ENCODE measurements around the gene RIC1. TPM values are rescaled to one million over a fixed set of nuclear protein-coding genes. Genes with fewer than 3 reads are reported as not detected.
"Not testable (repeated sequence)": the region's sequence is repeated elsewhere in the genome, so short reads cannot be mapped to it uniquely, and the experiment has no call there.

RIC1 gene
- polyA plus RNA-seq, 3 donors from 2014 or later, result 4.9 to 6.3 (median 5.2) TPM

DNA sequence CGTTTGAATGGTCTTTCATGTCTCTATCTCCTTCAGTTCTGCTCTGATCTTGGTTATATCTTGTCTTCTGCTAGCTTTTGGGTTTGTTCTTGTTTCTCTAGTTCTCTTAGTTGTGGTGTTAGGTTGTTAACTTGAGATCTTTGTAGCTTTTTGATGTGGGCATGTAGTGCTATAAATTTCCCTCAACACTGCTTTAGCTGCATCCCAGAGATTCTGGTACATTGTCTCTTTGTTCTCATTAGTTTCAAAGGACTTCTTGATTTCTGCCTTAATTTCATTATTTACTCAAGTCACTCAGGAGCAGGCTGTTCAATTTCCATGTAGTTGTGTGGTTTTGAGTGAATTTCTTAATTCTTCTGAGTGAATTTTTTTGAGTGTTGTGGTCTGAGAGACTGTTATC lies 33.9 kb downstream of the RIC1 start:
- not testable (repeated sequence) for H3K27me3 Mint-ChIP-seq (ENCODE audit: low read depth in 3 of 3); H3K4me3 Mint-ChIP-seq; DNase-seq; H3K27ac Mint-ChIP-seq
- Mint-ChIP-seq H3K36me3 (peaks cover 28 to 49% (median 47%) of the 10 kb centered on the region in 3 donors), H3K4me1 (peaks cover 40 to 57% of the 10 kb centered on the region in 2 donors), H3K9me3 (peaks cover 10 to 25% (median 11%) of the 10 kb centered on the region in 6 donors)

GRCh38 chr9:5665059-5665458 lies 36.2 kb downstream of the RIC1 start:
- Mint-ChIP-seq H3K36me3 (peaks cover 24 to 53% (median 42%) of the 10 kb centered on the region in 3 donors), H3K4me3 (no peak overlapping the region), H3K9me3 (peaks cover 10 to 25% (median 11%) of the 10 kb centered on the region in 6 donors), H3K27me3 (ENCODE audit: low read depth in 3 of 3) (peaks cover 0 to 2% (median 0%) of the 10 kb centered on the region in 3 donors), H3K27ac (peak overlapping the region in 4 of 6 donors; percentile 7 to 53 (median 22)), H3K4me1 (peaks cover 41 to 77% of the 10 kb centered on the region in 2 donors)
- no peak for DNase-seq

GRCh38 chr9:5667391-5667790 lies 38.5 kb downstream of the RIC1 start:
- no peak overlapping the region for H3K27ac Mint-ChIP-seq
- peaks cover 42 to 78% of the 10 kb centered on the region in 2 donors for H3K4me1 Mint-ChIP-seq
- DNase-seq, result no peak
- peaks cover 8 to 18% (median 10%) of the 10 kb centered on the region in 6 donors for H3K9me3 Mint-ChIP-seq
- no peak overlapping the region for H3K4me3 Mint-ChIP-seq
- peaks cover 0 to 2% (median 0%) of the 10 kb centered on the region in 3 donors for H3K27me3 Mint-ChIP-seq (ENCODE audit: low read depth in 3 of 3)
- peaks cover 12 to 32% (median 22%) of the 10 kb centered on the region in 3 donors for H3K36me3 Mint-ChIP-seq

DNA sequence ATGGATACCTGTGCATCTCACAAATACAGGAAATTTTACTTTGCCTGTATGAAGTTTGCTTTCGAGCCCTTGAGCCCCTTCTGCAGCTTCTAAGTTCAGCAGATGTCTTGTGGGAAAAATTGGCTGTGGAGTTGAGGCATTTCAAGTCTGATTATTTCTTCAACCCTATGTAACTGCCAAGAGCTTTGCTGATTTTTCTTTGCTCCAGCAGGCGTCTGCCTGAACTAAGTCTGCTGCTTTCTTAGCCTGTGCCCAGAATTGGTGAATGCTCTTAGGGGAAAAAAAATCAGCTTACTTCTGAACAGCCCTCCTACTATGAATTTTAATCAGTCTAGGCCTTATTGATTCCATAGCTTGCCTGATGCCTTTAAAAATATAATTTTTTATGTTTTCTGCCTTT lies 41.2 kb downstream of the RIC1 start:
- no peak for DNase-seq
- Mint-ChIP-seq H3K9me3 (peaks cover 0 to 2% (median 0%) of the 10 kb centered on the region in 6 donors), H3K4me1 (peaks cover 32 to 61% of the 10 kb centered on the region in 2 donors), H3K27ac (no peak overlapping the region), H3K4me3 (no peak overlapping the region), H3K36me3 (peaks cover 0 to 13% (median 4%) of the 10 kb centered on the region in 3 donors), H3K27me3 (ENCODE audit: low read depth in 3 of 3) (no peaks in the 10 kb centered on the region)

GRCh38 chr9:5671711-5672353 lies 42.9 kb downstream of the RIC1 start:
- H3K4me1 Mint-ChIP-seq, result peaks cover 15 to 44% of the 10 kb centered on the region in 2 donors
- H3K27ac Mint-ChIP-seq, result no peak overlapping the region
- DNase-seq, result peak in 1 of 3 donors; percentile 11
- H3K9me3 Mint-ChIP-seq, result peaks cover 0 to 1% (median 0%) of the 10 kb centered on the region in 6 donors
- no peak overlapping the region for H3K4me3 Mint-ChIP-seq
- H3K27me3 Mint-ChIP-seq (ENCODE audit: low read depth in 3 of 3), result peaks cover 0 to 2% (median 0%) of the 10 kb centered on the region in 3 donors
- peaks cover 0 to 8% (median 4%) of the 10 kb centered on the region in 3 donors for H3K36me3 Mint-ChIP-seq

DNA sequence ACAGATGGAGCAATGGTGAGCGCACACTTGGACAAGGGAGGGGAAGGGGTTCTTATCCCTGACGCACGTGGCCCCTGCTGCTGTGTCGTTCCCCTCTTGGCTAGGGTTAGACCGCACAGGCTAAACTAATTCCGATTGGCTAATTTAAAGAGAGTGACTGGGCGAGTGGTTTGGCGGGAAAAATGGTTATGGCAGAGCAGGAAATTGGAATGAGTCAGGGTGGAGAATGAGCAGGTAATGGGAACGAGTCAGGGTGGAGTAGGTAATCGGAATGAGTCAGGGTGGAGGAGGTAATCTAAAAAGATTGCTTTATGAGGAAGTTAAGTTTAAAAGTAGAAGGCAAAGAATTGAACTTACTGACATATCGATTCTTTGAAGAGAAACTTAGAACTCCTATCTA lies 46.1 kb downstream of the RIC1 start:
- H3K4me1 Mint-ChIP-seq, result peaks cover 8 to 14% of the 10 kb centered on the region in 2 donors
- not testable (repeated sequence) for H3K4me3 Mint-ChIP-seq; H3K27ac Mint-ChIP-seq; H3K27me3 Mint-ChIP-seq (ENCODE audit: low read depth in 3 of 3); DNase-seq; H3K9me3 Mint-ChIP-seq; H3K36me3 Mint-ChIP-seq

DNA sequence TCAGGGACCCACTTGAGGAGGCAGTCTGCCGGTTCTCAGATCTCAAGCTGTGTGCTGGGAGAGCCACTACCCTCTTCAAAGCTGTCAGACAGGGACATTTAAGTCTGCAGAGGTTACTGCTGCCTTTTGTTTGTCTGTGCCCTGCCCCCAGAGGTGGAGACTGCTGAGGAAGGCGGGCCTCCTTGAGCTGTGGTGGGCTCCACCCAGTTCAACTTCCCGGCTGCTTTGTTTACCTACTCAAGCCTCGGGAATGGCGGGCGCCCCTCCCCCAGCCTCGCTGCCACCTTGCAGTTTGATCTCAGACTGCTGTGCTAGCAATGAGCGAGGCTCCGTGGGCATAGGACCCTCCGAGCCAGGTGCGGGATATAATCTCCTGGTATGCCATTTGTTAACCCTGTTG lies 54.7 kb downstream of the RIC1 start:
- not testable (repeated sequence) for H3K4me3 Mint-ChIP-seq; H3K27me3 Mint-ChIP-seq (ENCODE audit: low read depth in 3 of 3); DNase-seq; H3K27ac Mint-ChIP-seq
- H3K9me3 Mint-ChIP-seq, result peaks cover 0 to 10% (median 6%) of the 10 kb centered on the region in 6 donors
- peaks cover 15 to 40% of the 10 kb centered on the region in 2 donors for H3K4me1 Mint-ChIP-seq
- peaks cover 12 to 19% (median 14%) of the 10 kb centered on the region in 3 donors for H3K36me3 Mint-ChIP-seq

DNA sequence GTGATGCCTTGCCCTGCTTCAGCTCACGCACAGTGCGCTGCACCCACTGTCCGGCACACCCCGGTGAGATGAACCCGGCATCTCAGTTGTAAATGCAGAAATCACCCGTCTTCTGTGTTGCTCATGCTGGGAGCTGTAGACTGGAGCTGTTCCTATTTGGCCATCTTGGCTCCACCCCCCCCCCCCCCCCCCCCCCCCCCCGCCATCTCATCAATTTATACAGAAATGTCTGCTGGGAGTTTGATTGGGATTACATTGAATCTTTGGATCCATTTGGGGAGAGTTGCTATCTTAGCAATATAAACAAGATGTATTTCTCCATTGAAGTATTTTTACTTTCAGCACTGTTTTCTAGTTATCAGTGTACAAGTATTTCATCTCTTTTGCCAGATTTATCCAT lies 55.2 kb downstream of the RIC1 start:
- H3K9me3 Mint-ChIP-seq, result peaks cover 0 to 10% (median 6%) of the 10 kb centered on the region in 6 donors
- no peak overlapping the region for H3K4me3 Mint-ChIP-seq
- H3K27ac Mint-ChIP-seq, result peak overlapping the region in 1 of 6 donors; percentile 29
- peaks cover 15 to 40% of the 10 kb centered on the region in 2 donors for H3K4me1 Mint-ChIP-seq
- peaks cover 12 to 19% (median 14%) of the 10 kb centered on the region in 3 donors for H3K36me3 Mint-ChIP-seq
- H3K27me3 Mint-ChIP-seq (ENCODE audit: low read depth in 3 of 3), result peaks cover 0 to 4% (median 0%) of the 10 kb centered on the region in 3 donors
- no peak for DNase-seq

- no peak overlapping the region for H3K4me3 Mint-ChIP-seq
- peaks cover 6 to 24% of the 10 kb centered on the region in 2 donors for H3K4me1 Mint-ChIP-seq
- peaks cover 0 to 2% (median 0%) of the 10 kb centered on the region in 3 donors for H3K27me3 Mint-ChIP-seq (ENCODE audit: low read depth in 3 of 3)
- H3K9me3 Mint-ChIP-seq, result peaks cover 0 to 7% (median 1%) of the 10 kb centered on the region in 6 donors
- H3K36me3 Mint-ChIP-seq, result peaks cover 9 to 10% (median 9%) of the 10 kb centered on the region in 3 donors
- DNase-seq, result no peak
- no peak overlapping the region for H3K27ac Mint-ChIP-seq
Measured at GRCh38 chr9:5688109-5688508, 59.2 kb downstream of the RIC1 start.

GRCh38 chr9:5690278-5690677 lies 61.4 kb downstream of the RIC1 start:
- Mint-ChIP-seq H3K4me1 (peaks cover 6 to 24% of the 10 kb centered on the region in 2 donors), H3K4me3 (no peak overlapping the region), H3K27ac (no peak overlapping the region), H3K27me3 (ENCODE audit: low read depth in 3 of 3) (no peaks in the 10 kb centered on the region), H3K9me3 (peaks cover 0 to 4% (median 0%) of the 10 kb centered on the region in 6 donors), H3K36me3 (peaks cover 0 to 7% (median 4%) of the 10 kb centered on the region in 3 donors)
- DNase-seq, result no peak

DNA sequence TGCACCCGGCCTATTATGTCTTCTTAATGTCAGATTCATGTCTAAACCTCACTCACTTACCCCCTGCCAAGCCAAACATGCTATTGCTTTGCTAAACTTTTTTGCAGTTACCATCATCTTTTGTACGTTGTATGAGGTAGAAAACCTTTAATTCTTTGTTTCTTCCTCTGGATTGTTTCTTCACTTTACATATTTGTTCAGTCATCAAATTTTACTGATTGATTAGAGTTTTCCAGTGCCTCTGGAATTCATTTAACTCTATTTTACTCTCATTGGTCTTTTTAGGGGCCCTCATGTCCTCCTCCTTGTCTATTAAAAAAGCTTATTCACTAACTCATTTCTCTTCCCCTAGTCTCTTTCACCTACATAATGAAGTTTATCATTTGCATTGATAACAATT lies 67.0 kb downstream of the RIC1 start:
- H3K4me3 Mint-ChIP-seq, result no peak overlapping the region
- peaks cover 4 to 10% of the 10 kb centered on the region in 2 donors for H3K4me1 Mint-ChIP-seq
- H3K9me3 Mint-ChIP-seq, result no peaks in the 10 kb centered on the region
- no peaks in the 10 kb centered on the region for H3K27me3 Mint-ChIP-seq (ENCODE audit: low read depth in 3 of 3)
- no peak for DNase-seq
- peaks cover 0 to 9% (median 7%) of the 10 kb centered on the region in 3 donors for H3K36me3 Mint-ChIP-seq
- peak overlapping the region in 1 of 6 donors; percentile 48 for H3K27ac Mint-ChIP-seq

DNA sequence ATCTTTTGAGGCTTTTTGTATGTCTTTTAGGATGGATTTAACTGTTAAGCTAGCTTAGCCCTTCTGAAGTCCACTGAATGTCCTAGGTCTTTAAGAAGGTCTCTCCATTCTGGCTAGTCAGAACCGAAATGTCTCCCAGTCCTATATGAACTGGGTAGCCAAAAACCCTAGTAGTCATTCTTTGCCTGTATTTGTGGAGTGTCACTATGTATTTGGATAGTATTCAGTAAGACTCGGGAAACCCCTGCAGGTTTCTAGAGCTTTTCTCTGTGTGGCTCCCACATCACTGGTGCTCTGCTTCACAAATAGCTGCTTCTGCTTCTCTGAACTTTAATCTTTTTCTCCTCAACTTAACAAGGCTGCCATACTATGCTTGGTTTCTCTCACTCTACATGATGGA lies 68.0 kb downstream of the RIC1 start:
- no peaks in the 10 kb centered on the region for H3K27me3 Mint-ChIP-seq (ENCODE audit: low read depth in 3 of 3)
- H3K4me1 Mint-ChIP-seq, result peaks cover 9 to 20% of the 10 kb centered on the region in 2 donors
- no peak for DNase-seq
- peaks cover 0 to 9% (median 7%) of the 10 kb centered on the region in 3 donors for H3K36me3 Mint-ChIP-seq
- H3K9me3 Mint-ChIP-seq, result no peaks in the 10 kb centered on the region
- no peak overlapping the region for H3K4me3 Mint-ChIP-seq
- peak overlapping the region in 1 of 6 donors; percentile 43 for H3K27ac Mint-ChIP-seq

DNA sequence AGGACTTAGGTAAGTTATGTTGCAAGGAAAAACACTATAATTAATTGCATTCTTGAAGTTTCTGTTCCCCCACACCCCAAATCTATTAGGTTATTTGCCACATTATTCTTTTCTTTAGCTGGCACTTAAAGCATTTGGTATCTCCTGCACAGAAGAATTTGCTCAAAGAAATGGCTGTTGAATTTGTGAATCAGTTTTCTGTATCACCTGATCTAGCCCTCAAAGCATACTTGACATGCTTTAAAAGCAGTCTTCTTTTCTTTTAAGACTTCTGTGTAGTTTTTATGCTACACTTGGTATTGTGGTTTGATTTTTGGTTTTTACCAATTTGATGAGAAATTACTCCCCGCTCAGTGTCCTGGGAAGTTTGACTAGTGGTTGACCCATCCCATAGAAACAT lies 69.1 kb downstream of the RIC1 start:
- Mint-ChIP-seq H3K9me3 (no peaks in the 10 kb centered on the region), H3K27me3 (ENCODE audit: low read depth in 3 of 3) (no peaks in the 10 kb centered on the region), H3K36me3 (peaks cover 6 to 16% (median 10%) of the 10 kb centered on the region in 3 donors), H3K4me3 (no peak overlapping the region), H3K27ac (peak overlapping the region in 1 of 6 donors; percentile 4), H3K4me1 (peaks cover 15 to 24% of the 10 kb centered on the region in 2 donors)
- DNase-seq, result no peak

- Mint-ChIP-seq H3K27me3 (ENCODE audit: low read depth in 3 of 3) (no peaks in the 10 kb centered on the region), H3K9me3 (no peaks in the 10 kb centered on the region), H3K36me3 (peaks cover 10 to 21% (median 11%) of the 10 kb centered on the region in 3 donors), H3K4me3 (no peak overlapping the region), H3K27ac (no peak overlapping the region), H3K4me1 (peaks cover 16 to 20% of the 10 kb centered on the region in 2 donors)
- no peak for DNase-seq
Measured at GRCh38 chr9:5698810-5699556, 70.1 kb downstream of the RIC1 start.

Measured in immature natural killer cell (primary cell).